ENCODE data around the gene PIP5K1B.

GRCh38 chr9:68771376-68771775 is 66.3 kb downstream of the PIP5K1B start:
- TF ChIP-seq CTCF (IDR thresholded peaks at IDR 0.05 in 4 of 5, conservative IDR thresholded peaks at IDR 0.05 in 1 of 5) (no peak), POLR2A (IDR thresholded peaks at IDR 0.05) (no peak)
